SKM-1 treated with dmso at 0.1 percent for 144 hours (cell line): Measurements from ENCODE around the gene TTC3.
A peak's percentile ranks its signal among the peaks of the same experiment; 100 is the strongest.
"Not testable (repeated sequence)": the region's sequence is repeated elsewhere in the genome, so short reads cannot be mapped to it uniquely, and the experiment has no call there.

Experiments
- DNase-seq: peaks from one replicate; lab custom pipeline; 2025; ENCODE audit not compliant: unreplicated experiment; lab: John Stamatoyannopoulos, UW

Gene TTC3

DNA sequence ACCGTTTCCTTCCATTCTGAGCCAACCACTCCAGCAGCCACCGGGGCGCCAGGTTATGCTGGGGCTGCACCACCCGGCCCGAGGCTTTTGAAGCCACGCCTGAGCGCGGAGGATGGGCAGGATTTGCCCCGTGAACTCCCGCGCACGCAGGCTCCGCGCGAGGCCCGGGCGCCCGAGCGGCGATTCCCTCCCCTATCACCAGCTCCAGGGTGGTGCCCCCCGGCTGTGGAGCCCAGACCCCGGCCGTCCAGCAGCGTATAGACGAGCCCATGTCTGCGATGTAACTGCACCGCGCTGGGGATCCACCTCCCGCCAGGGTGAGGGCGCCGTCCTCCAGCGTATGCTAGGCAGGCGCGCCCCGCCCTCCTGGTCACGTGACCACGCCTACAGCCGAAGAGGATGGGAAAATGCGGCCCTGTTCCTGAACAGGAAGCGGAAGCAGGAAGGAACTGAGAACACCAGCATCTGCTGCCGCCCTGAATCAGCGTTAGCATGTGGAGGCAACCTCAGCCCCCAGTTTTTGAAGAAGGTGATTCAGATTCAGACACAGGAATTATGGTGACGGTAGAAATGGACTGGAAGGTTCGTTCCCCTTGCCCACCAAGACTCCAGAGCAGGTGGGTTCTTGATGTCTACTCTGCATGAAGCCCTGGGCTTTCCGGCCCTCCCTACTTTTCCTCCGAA is 148.1 kb downstream of the TTC3 start:
- DNase-seq, result peak; percentile 92

DNA sequence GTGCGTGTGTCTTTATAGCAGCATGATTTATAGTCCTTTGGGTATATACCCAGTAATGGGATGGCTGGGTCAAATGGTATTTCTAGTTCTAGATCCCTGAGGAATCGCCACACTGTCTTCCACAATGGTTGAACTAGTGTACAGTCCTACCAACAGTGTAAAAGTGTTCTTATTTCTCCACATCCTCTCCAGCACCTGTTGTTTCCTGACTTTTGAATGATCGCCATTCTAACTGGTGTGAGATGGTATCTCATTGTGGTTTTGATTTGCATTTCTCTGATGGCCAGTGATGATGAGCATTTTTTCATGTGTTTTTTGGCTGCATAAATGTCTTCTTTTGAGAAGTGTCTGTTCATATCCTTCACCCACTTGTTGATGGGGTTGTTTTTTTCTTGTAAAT is 149.2 kb downstream of the TTC3 start:
- not testable (repeated sequence) for DNase-seq

DNA sequence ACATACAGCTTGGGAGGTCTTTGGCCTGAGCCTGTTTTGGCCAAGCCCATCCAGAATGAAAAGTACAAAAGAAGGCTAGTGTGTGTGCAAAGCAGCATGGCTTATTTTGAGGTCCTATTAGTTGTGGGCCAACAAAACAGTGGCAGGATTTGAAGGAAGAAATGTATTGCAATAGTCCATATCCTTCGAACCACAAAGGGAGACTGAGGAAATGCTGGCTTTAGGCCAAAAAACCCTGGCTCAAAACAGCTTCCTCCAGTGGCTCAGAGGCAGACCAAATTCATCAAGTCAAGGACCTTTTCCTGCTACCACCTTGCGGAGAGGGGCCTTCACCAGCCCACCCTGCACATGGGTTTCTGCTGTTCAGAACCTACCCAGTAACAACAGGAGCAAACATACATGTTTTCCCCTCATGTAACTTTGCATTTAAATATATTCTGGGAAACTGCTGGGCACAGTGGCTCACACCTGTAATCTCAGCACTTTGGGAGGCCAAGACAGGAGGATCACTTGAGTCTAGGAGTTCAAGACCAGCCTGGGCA is 150.8 kb downstream of the TTC3 start:
- no peak for DNase-seq

DNA sequence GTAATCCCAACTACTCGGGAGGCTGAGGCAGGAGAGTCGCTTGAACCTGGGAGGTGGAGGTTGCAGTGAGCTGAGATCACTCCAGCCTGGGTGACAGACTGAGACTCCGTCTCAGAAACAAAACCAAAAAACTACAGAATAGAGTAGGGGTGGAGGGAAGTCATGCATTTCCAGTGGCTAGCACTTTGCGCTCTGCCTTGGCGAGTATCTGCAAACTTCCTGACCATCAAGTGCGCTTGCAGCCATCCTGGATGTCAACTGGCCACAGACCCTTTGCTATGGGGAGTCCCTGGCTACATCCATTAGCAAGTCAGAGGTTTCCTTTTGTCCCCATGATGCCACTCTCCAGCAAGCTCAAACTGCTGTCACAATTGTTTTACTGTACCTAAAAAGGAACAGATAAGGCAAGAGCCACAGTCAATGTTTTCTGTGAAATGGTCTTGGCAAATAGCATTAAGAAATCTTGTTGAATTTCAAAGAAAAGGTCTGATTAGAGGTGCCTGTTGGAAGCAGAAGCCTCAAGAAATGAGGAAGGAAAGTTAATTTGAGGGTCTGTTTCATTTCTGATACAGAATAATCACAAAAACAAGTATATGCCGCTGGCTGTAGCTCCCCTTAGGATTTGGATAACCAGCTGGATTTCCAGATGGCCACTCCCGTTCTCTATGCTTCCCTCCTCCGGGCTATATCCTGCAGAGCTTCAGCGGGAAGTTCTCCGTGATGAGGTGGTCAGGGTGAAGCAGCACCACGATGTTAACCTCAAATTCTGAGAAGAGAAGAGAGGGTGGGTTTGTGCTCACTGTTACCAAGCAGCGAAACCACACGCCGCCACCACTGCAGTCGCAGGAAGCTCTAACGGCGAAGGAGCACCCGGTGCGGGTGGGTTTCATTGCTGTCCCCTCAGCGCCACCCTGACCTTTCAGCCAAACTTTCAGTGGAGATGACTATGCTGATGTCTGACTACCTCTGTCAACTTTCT is 152.1 kb downstream of the TTC3 start:
- DNase-seq, result no peak

DNA sequence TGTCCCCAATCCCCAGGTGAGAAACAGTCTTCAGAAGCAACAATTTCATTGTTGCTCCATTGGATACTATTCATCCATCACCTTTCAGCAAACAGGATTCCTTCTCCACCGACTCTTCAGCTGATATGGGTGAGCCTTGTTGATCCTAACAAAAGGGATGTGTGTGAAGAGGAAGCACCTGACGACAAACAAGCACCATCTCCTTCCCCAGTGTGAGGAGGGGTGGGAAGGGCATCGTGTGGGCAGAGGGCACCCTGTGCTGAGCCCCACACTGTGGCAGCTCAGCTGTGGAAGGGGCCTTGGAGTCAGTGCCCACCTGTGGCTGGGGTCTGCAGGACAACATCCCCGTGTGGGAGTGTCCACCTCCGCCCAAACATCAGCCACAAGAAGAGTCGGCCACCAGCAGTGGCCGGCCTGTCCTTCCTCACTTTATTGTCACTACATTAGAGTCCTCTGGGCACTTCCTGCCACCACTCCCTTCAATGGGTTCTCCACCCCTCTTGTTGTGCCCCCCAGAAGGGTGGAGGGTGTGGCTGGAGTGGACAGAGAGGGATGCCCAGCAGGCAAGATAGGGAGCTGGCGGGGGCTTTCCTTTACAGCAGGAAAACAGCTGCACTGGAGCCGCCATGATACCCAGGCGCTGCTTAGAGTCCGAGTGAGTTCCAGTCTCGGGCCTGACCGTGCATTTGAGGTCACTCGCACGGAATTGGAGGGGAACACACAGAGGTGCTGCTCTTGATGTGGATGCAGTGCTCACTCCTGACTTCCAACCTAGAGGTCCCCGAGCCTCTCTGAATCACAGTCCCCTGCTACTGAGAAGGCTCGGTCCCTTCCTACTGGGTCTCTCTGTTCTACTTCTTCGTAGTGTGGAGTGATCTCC is 153.2 kb downstream of the TTC3 start:
- no peak for DNase-seq

- DNase-seq, result no peak
These were observed 154.3 kb downstream of the TTC3 start for GRCh38 chr21:37227071-37228002.

GRCh38 chr21:37228003-37228400 is 154.9 kb downstream of the TTC3 start:
- no peak for DNase-seq

DNA sequence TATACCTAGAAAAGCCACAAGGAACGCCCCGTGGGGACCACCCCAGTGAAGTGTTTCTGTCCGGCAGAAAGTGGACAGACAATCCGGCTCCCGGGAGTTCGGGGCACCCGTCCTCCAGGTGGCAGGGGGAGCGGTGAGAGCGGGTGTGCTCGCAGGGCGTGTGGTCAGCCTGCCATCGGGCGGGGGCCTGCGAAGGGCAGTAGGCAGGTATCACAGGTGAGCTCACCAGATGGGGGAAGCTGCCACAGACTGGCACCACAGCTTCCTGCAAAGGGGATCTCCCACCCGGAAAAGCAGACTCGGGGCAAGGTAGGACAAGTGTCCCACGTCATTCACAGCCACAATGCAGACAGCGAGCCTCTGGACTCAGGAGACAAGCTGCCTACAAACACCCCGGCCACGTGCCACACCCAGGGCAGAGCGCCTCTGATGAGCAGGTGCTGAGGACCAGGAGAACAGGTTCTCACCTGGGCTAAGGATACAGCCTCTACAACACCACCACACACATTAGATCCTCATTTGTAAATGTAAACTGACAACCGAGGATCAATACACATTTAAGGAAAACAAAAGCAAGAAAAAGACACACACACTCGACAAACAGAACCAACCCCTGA is 157.7 kb downstream of the TTC3 start:
- no peak for DNase-seq

DNA sequence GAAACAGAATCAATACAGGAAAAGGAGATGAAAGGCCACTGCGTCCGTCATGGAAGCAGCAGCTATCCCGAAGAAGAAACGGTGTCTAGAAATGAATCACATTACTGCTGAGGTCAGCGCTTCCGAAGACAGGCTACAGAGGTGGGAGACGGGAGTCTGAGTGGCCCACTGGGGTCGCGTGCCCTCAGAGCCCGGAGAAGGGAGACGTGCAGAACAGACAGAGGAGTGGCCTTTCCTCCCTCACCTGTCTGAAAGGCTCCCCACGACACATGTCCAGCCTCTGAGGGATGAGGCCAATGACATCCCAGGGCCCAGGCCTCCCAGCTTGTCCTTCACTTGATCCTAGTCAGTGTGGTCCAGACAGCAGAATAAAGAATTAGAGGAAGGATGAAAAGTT is 158.2 kb downstream of the TTC3 start:
- no peak for DNase-seq

- DNase-seq, result no peak
These were observed 158.6 kb downstream of the TTC3 start for GRCh38 chr21:37231671-37232070.

GRCh38 chr21:37232274-37233018 is 159.4 kb downstream of the TTC3 start:
- no peak for DNase-seq

- DNase-seq, result no peak
These were observed 160.6 kb downstream of the TTC3 start for GRCh38 chr21:37233551-37234146.

GRCh38 chr21:37237346-37237745 is 164.3 kb downstream of the TTC3 start:
- DNase-seq, result no peak

DNA sequence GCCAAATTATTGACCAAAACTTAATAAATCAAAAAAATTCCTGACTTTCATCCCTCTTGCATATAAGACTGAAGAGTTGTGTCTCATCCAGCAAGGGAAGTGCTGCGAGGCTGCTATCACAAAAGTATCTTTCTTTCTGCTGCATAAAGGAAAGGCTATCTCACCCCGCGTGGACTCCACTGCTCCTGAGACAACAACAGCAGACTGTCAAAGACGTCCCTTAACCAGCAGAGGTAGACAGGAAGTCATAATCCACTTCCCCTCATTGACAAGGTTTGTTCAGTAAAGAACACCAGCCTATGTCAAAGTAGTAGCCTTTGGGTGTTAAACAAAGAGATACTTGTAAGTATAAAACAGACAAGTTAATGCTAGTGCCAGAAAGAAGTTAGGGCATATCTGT is 164.7 kb downstream of the TTC3 start:
- DNase-seq, result no peak

DNA sequence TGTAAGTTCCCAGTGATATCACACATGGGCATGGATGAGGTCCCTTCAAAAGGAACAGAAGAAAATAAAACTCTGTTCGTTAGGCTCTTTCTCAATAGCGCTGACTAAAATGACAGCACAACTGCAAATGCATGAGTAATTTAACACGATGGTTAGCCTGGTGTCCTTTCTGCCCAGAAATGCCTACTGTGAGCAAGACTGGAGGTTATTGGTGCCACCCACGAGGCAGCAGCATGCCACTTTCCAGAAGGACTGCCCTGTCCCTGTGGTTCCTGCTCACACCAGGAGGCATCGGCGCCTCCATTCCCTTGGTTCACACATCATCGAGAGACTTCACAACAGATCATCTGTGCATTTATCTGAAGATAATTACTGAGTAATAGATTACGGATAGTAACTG is 167.9 kb downstream of the TTC3 start:
- no peak for DNase-seq

- no peak for DNase-seq
These were observed 168.4 kb downstream of the TTC3 start for GRCh38 chr21:37241426-37241825.

DNA sequence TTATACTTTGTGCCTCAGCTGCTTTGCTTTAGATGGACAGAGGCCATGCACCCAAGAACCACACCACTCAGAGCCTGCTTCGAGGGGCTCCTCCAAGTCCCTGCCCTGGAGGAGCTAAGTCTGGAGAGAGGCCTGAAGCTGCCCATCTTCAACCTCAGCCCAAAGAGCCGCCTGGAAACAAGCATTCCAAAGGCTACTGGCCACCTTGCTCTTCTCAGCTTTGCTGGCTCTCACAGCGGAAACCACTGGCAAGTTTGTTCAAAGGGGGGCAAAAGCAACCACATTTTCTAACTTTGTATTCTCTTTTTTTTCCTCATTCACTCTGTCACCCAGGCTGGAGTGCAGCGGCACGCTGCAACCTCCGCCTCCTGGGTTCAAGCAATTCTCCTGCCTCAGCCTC is 170.9 kb downstream of the TTC3 start:
- no peak for DNase-seq

DNA sequence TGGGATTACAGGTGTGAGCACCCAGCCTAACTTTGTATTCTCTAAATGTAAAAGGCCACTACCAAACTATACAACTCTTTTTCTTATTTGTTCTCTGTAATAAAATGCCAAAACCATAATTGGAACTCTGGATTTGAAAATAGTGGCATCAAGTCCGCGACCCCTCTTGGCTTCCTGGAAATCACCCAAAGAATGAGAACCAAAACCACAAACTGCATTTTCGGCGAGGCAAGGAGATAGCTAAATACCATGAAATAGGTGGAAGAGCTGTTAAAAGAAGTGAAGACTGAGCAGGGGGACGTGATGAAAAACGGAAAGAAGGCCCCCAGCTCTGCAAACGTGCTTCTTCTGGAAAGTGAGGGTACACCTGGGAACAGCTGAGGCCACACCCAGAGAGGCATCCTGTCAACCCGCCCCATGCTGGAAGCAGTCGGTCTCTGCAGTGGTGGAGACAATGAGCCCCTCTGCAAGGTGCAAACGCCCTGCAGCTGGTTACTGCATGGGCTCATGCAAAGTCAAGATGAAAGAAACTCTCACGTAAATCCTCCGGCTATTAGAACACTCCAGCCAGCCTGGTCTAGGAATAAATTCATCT is 171.5 kb downstream of the TTC3 start:
- no peak for DNase-seq
